ENCODE measurements around the gene TRIM41. TPM values are rescaled to one million over a fixed set of nuclear protein-coding genes. Genes with fewer than 3 reads are reported as not detected.

The TRIM41 gene
- total RNA-seq, 1 experiment from 2014 or later, result 26.8 TPM

- BruUV-seq (replicated peaks), result no TSS peak
- TF ChIP-seq EZH2 (IDR thresholded peaks at IDR 0.05; ENCODE audit: low read length, unreplicated experiment) (no peak), CTCF (conservative IDR thresholded peaks at IDR 0.05; ENCODE audit: low read depth, low read length) (no peak), EZH2phosphoT487 (IDR thresholded peaks at IDR 0.05; ENCODE audit: borderline replicate concordance, low read length) (no peak)
- no peak overlapping the region for H3K27ac ChIP-seq (ENCODE audit: low read length)
- ChIA-PET CTCF (no interaction called here), POLR2A (ENCODE audit: unreplicated experiment) (no interaction called here)
- intact Hi-C loops (cut with micrococcal nuclease), result no loop called here
- H3K9me3 ChIP-seq (ENCODE audit: low read length), result no peaks in the 10 kb centered on the region
- H3K4me3 ChIP-seq (ENCODE audit: low read length), result no peak overlapping the region
- no peaks in the 10 kb centered on the region for H4K20me1 ChIP-seq (ENCODE audit: low read length)
- no peaks in the 10 kb centered on the region for H3K79me2 ChIP-seq (ENCODE audit: low read length)
- no peak overlapping the region for H3K9ac ChIP-seq (ENCODE audit: low read length)
- ATAC-seq, result no peak
- DNase-seq, result no peak
- H3F3A ChIP-seq (ENCODE audit: low read length, unreplicated experiment), result no peaks in the 10 kb centered on the region
- H3K9me2 ChIP-seq (replicated peaks; ENCODE audit: low read length), result no peaks in the 10 kb centered on the region
- peaks cover 12% of the 10 kb centered on the region for H3K4me1 ChIP-seq (ENCODE audit: insufficient read depth, low read length)
- H3K4me2 ChIP-seq (ENCODE audit: low read length), result no peak overlapping the region
- H3K36me3 ChIP-seq (ENCODE audit: low read depth, low read length), result no peaks in the 10 kb centered on the region
- no peak overlapping the region for H2AFZ ChIP-seq (ENCODE audit: low read length)
- no peaks in the 10 kb centered on the region for H3K27me3 ChIP-seq (ENCODE audit: low read length)
Observed at GRCh38 chr5:181186022-181186421, 37.1 kb upstream of the TRIM41 start.

GRCh38 chr5:181186986-181187499 lies 36.0 kb upstream of the TRIM41 start:
- BruUV-seq (replicated peaks), result no TSS peak
- no peaks in the 10 kb centered on the region for H3K79me2 ChIP-seq (ENCODE audit: low read length)
- peak; percentile 53 for DNase-seq
- peaks cover 11% of the 10 kb centered on the region for H3K4me1 ChIP-seq (ENCODE audit: insufficient read depth, low read length)
- peak overlapping the region; percentile 96 for H3K4me2 ChIP-seq (ENCODE audit: low read length)
- POLR2A ChIA-PET (ENCODE audit: unreplicated experiment), result no interaction called here
- H2AFZ ChIP-seq (ENCODE audit: low read length), result peak overlapping the region; percentile 59
- H3K27ac ChIP-seq (ENCODE audit: low read length), result peak overlapping the region; percentile 51
- no peaks in the 10 kb centered on the region for H3F3A ChIP-seq (ENCODE audit: low read length, unreplicated experiment)
- intact Hi-C loops (cut with micrococcal nuclease), result loop anchor here (1.0 kb wide), 2 partner anchors 31 to 35 kb away; no protein-coding TSS in a partner anchor
- peak overlapping the region; percentile 89 for H3K4me3 ChIP-seq (ENCODE audit: low read length)
- CTCF ChIA-PET, result no interaction called here
- no peaks in the 10 kb centered on the region for H3K9me3 ChIP-seq (ENCODE audit: low read length)
- TF ChIP-seq CTCF (conservative IDR thresholded peaks at IDR 0.05; ENCODE audit: low read depth, low read length), result no peak
- no peak for TF ChIP-seq EZH2 (IDR thresholded peaks at IDR 0.05; ENCODE audit: low read length, unreplicated experiment)
- TF ChIP-seq EZH2phosphoT487 (IDR thresholded peaks at IDR 0.05; ENCODE audit: borderline replicate concordance, low read length), result no peak
- H3K36me3 ChIP-seq (ENCODE audit: low read depth, low read length), result no peaks in the 10 kb centered on the region
- no peaks in the 10 kb centered on the region for H3K9me2 ChIP-seq (replicated peaks; ENCODE audit: low read length)
- H4K20me1 ChIP-seq (ENCODE audit: low read length), result no peaks in the 10 kb centered on the region
- no peaks in the 10 kb centered on the region for H3K27me3 ChIP-seq (ENCODE audit: low read length)
- H3K9ac ChIP-seq (ENCODE audit: low read length), result peak overlapping the region; percentile 52
- no peak for ATAC-seq

GRCh38 chr5:181187500-181188213 lies 35.4 kb upstream of the TRIM41 start:
- H3K9me3 ChIP-seq (ENCODE audit: low read length), result no peaks in the 10 kb centered on the region
- H3K27me3 ChIP-seq (ENCODE audit: low read length), result no peaks in the 10 kb centered on the region
- ChIA-PET POLR2A (ENCODE audit: unreplicated experiment) (interaction anchor here (0.5 to 0.6 kb wide), 2 partner anchors 56 to 335 kb away, joined by 4 to 6 read pairs; partner anchors contain the start of gene RACK1), CTCF (interaction anchor here (1.1 kb wide), 1 partner anchor 20 kb away, joined by 7 read pairs; no protein-coding TSS in a partner anchor)
- H3K9ac ChIP-seq (ENCODE audit: low read length), result peak overlapping the region; percentile 52
- peak overlapping the region; percentile 96 for H3K4me2 ChIP-seq (ENCODE audit: low read length)
- H3K9me2 ChIP-seq (replicated peaks; ENCODE audit: low read length), result no peaks in the 10 kb centered on the region
- peak; percentile 14 for ATAC-seq
- TF ChIP-seq EZH2phosphoT487 (IDR thresholded peaks at IDR 0.05; ENCODE audit: borderline replicate concordance, low read length) (no peak), EZH2 (IDR thresholded peaks at IDR 0.05; ENCODE audit: low read length, unreplicated experiment) (no peak), CTCF (conservative IDR thresholded peaks at IDR 0.05; ENCODE audit: low read depth, low read length) (peak; percentile 47)
- no peaks in the 10 kb centered on the region for H4K20me1 ChIP-seq (ENCODE audit: low read length)
- peaks cover 4% of the 10 kb centered on the region for H3F3A ChIP-seq (ENCODE audit: low read length, unreplicated experiment)
- TSS peak; percentile 81 for BruUV-seq (replicated peaks)
- peak overlapping the region; percentile 51 for H3K27ac ChIP-seq (ENCODE audit: low read length)
- intact Hi-C loops (cut with micrococcal nuclease), result loop anchor here (1.0 kb wide), 3 partner anchors 20 to 35 kb away; no protein-coding TSS in a partner anchor
- peak overlapping the region; percentile 63 for H2AFZ ChIP-seq (ENCODE audit: low read length)
- peak; percentile 93 for DNase-seq
- H3K4me3 ChIP-seq (ENCODE audit: low read length), result peak overlapping the region; percentile 89
- H3K4me1 ChIP-seq (ENCODE audit: insufficient read depth, low read length), result peaks cover 14% of the 10 kb centered on the region
- H3K36me3 ChIP-seq (ENCODE audit: low read depth, low read length), result no peaks in the 10 kb centered on the region
- H3K79me2 ChIP-seq (ENCODE audit: low read length), result no peaks in the 10 kb centered on the region

Measured in PC-3 (cell line).